ENCODE results near the gene EEF1AKMT1. TPM values are rescaled to one million over a fixed set of nuclear protein-coding genes. Genes with fewer than 3 reads are reported as not detected.

Gene EEF1AKMT1
- total and polyA plus RNA-seq, 2 donors = 12.8 to 13.5 TPM

- no peaks in the 10 kb centered on the region for H3K4me1 ChIP-seq (ENCODE audit: insufficient read depth)
- no peak overlapping the region for H3K27ac ChIP-seq (ENCODE audit: low read depth)
- DNase-seq (ENCODE audit: extremely low spot score) = no peak
- no peak overlapping the region for H3K4me3 ChIP-seq (ENCODE audit: low read depth, low read length)
- 94% methylated on average over 11 of the region's 11 CpGs for WGBS
- H3K36me3 ChIP-seq (ENCODE audit: insufficient read depth) = no peaks in the 10 kb centered on the region
Measured at GRCh38 chr13:20720499-20720898, 53.3 kb downstream of the EEF1AKMT1 start.

GRCh38 chr13:20719783-20720182 is 54.0 kb downstream of the EEF1AKMT1 start:
- WGBS = 90% methylated on average over 13 of the region's 13 CpGs
- Histone ChIP-seq H3K4me3 (ENCODE audit: low read depth, low read length) (no peak overlapping the region), H3K27ac (ENCODE audit: low read depth) (no peak overlapping the region), H3K36me3 (ENCODE audit: insufficient read depth) (no peaks in the 10 kb centered on the region), H3K4me1 (ENCODE audit: insufficient read depth) (no peaks in the 10 kb centered on the region)
- no peak for DNase-seq (ENCODE audit: extremely low spot score)

GRCh38 chr13:20718958-20719566 is 54.7 kb downstream of the EEF1AKMT1 start:
- H3K4me1 ChIP-seq (ENCODE audit: insufficient read depth) = no peaks in the 10 kb centered on the region

GRCh38 chr13:20717581-20718542 is 55.9 kb downstream of the EEF1AKMT1 start:
- Histone ChIP-seq H3K4me3 (ENCODE audit: low read depth, low read length) (no peak overlapping the region), H3K4me1 (ENCODE audit: insufficient read depth) (no peaks in the 10 kb centered on the region), H3K27ac (ENCODE audit: low read depth) (no peak overlapping the region), H3K36me3 (ENCODE audit: insufficient read depth) (no peaks in the 10 kb centered on the region)
- 95% methylated on average over 44 of the region's 44 CpGs for WGBS
- no peak for DNase-seq (ENCODE audit: extremely low spot score)

More at GRCh38 chr13:20718958-20719566, 54.7 kb downstream of the EEF1AKMT1 start:
- WGBS = 94% methylated on average over 12 of the region's 12 CpGs
- H3K27ac ChIP-seq (ENCODE audit: low read depth) = no peak overlapping the region
- no peak overlapping the region for H3K4me3 ChIP-seq (ENCODE audit: low read depth, low read length)
- H3K36me3 ChIP-seq (ENCODE audit: insufficient read depth) = no peaks in the 10 kb centered on the region
- no peak for DNase-seq (ENCODE audit: extremely low spot score)

- DNase-seq (ENCODE audit: extremely low spot score) = no peak
- H3K27ac ChIP-seq (ENCODE audit: low read depth) = no peak overlapping the region
- no peak overlapping the region for H3K4me3 ChIP-seq (ENCODE audit: low read depth, low read length)
- 83% methylated on average over 15 of the region's 15 CpGs for WGBS
- no peaks in the 10 kb centered on the region for H3K4me1 ChIP-seq (ENCODE audit: insufficient read depth)
- H3K36me3 ChIP-seq (ENCODE audit: insufficient read depth) = no peaks in the 10 kb centered on the region
Measured at GRCh38 chr13:20716951-20717350, 56.8 kb downstream of the EEF1AKMT1 start.

- H3K36me3 ChIP-seq (ENCODE audit: insufficient read depth) = no peaks in the 10 kb centered on the region
- H3K4me1 ChIP-seq (ENCODE audit: insufficient read depth) = no peaks in the 10 kb centered on the region
- no peak overlapping the region for H3K27ac ChIP-seq (ENCODE audit: low read depth)
- no peak overlapping the region for H3K4me3 ChIP-seq (ENCODE audit: low read depth, low read length)
- no peak for DNase-seq (ENCODE audit: extremely low spot score)
- 82% methylated on average over 6 of the region's 6 CpGs for WGBS
Measured at GRCh38 chr13:20715330-20715712, 58.4 kb downstream of the EEF1AKMT1 start.

- peak; percentile 45 for DNase-seq (ENCODE audit: extremely low spot score)
- 47% methylated on average over 9 of the region's 9 CpGs for WGBS
- no peak overlapping the region for H3K4me3 ChIP-seq (ENCODE audit: low read depth, low read length)
- no peaks in the 10 kb centered on the region for H3K4me1 ChIP-seq (ENCODE audit: insufficient read depth)
- no peak overlapping the region for H3K27ac ChIP-seq (ENCODE audit: low read depth)
- H3K36me3 ChIP-seq (ENCODE audit: insufficient read depth) = no peaks in the 10 kb centered on the region
Measured at GRCh38 chr13:20714563-20715329, 59.0 kb downstream of the EEF1AKMT1 start.

GRCh38 chr13:20714161-20714560 is 59.6 kb downstream of the EEF1AKMT1 start:
- 66% methylated on average over 8 of the region's 8 CpGs for WGBS
- no peak for DNase-seq (ENCODE audit: extremely low spot score)
- H3K4me3 ChIP-seq (ENCODE audit: low read depth, low read length) = no peak overlapping the region
- no peaks in the 10 kb centered on the region for H3K4me1 ChIP-seq (ENCODE audit: insufficient read depth)
- no peaks in the 10 kb centered on the region for H3K36me3 ChIP-seq (ENCODE audit: insufficient read depth)
- H3K27ac ChIP-seq (ENCODE audit: low read depth) = no peak overlapping the region

GRCh38 chr13:20713751-20714150 is 60.0 kb downstream of the EEF1AKMT1 start:
- Histone ChIP-seq H3K4me3 (ENCODE audit: low read depth, low read length) (no peak overlapping the region), H3K4me1 (ENCODE audit: insufficient read depth) (no peaks in the 10 kb centered on the region), H3K36me3 (ENCODE audit: insufficient read depth) (no peaks in the 10 kb centered on the region), H3K27ac (ENCODE audit: low read depth) (no peak overlapping the region)
- 60% methylated on average over 11 of the region's 11 CpGs for WGBS
- DNase-seq (ENCODE audit: extremely low spot score) = no peak

GRCh38 chr13:20713014-20713376 is 60.8 kb downstream of the EEF1AKMT1 start:
- Histone ChIP-seq H3K36me3 (ENCODE audit: insufficient read depth) (no peaks in the 10 kb centered on the region), H3K4me1 (ENCODE audit: insufficient read depth) (no peaks in the 10 kb centered on the region), H3K4me3 (ENCODE audit: low read depth, low read length) (no peak overlapping the region), H3K27ac (ENCODE audit: low read depth) (no peak overlapping the region)
- DNase-seq (ENCODE audit: extremely low spot score) = no peak
- WGBS = 35% methylated on average over 11 of the region's 11 CpGs

- H3K27ac ChIP-seq (ENCODE audit: low read depth) = no peak overlapping the region
- no peak for DNase-seq (ENCODE audit: extremely low spot score)
- 86% methylated on average over 13 of the region's 13 CpGs for WGBS
- H3K4me3 ChIP-seq (ENCODE audit: low read depth, low read length) = no peak overlapping the region
- no peaks in the 10 kb centered on the region for H3K36me3 ChIP-seq (ENCODE audit: insufficient read depth)
- no peaks in the 10 kb centered on the region for H3K4me1 ChIP-seq (ENCODE audit: insufficient read depth)
Measured at GRCh38 chr13:20711301-20712044, 62.3 kb downstream of the EEF1AKMT1 start.

GRCh38 chr13:20709782-20710181 is 64.0 kb downstream of the EEF1AKMT1 start:
- Histone ChIP-seq H3K27ac (ENCODE audit: low read depth) (no peak overlapping the region), H3K36me3 (ENCODE audit: insufficient read depth) (no peaks in the 10 kb centered on the region), H3K4me1 (ENCODE audit: insufficient read depth) (no peaks in the 10 kb centered on the region), H3K4me3 (ENCODE audit: low read depth, low read length) (no peak overlapping the region)
- WGBS = 59% methylated on average over 4 of the region's 4 CpGs
- DNase-seq (ENCODE audit: extremely low spot score) = no peak

GRCh38 chr13:20709369-20709768 is 64.4 kb downstream of the EEF1AKMT1 start:
- no peaks in the 10 kb centered on the region for H3K36me3 ChIP-seq (ENCODE audit: insufficient read depth)
- DNase-seq (ENCODE audit: extremely low spot score) = no peak
- no peak overlapping the region for H3K27ac ChIP-seq (ENCODE audit: low read depth)
- 88% methylated on average over 8 of the region's 8 CpGs for WGBS
- H3K4me1 ChIP-seq (ENCODE audit: insufficient read depth) = no peaks in the 10 kb centered on the region
- no peak overlapping the region for H3K4me3 ChIP-seq (ENCODE audit: low read depth, low read length)
